SK-N-SH (cell line): Measurements from ENCODE around the gene FZD4. TPM values are rescaled to one million over a fixed set of nuclear protein-coding genes. Genes with fewer than 3 reads are reported as not detected.

Experiments used
- CTCF ChIA-PET: fragments of 300-600, 350-600 bp; formaldehyde crosslinking; extraction: SDS; loops from one replicate; lab custom pipeline; 2021; lab: Yijun Ruan, JAX
- POLR2A ChIA-PET: fragments of 350-600 bp; sonication (Branson Sonifier 250); formaldehyde crosslinking; extraction: SDS; loops from one replicate; lab custom pipeline; 2020; ENCODE audit warnings: antibody characterized with exemption, inconsistent platforms; lab: Yijun Ruan, JAX
- DNase-seq: peaks from one replicate; pipeline ENCODE4 v3.0.0; 2012
- H2AFZ ChIP-seq: fragments of 200-600 bp; sonication (generic); 2 replicates; pipeline ENCODE4 v1.8.1; 2016; ENCODE audit warnings: antibody characterized with exemption, mild to moderate bottlenecking, low read depth
- H3F3A ChIP-seq: fragments of 200-600 bp; sonication (generic); replicated peaks from 2 replicates; pipeline ENCODE3; 2016; ENCODE audit warnings: antibody characterized with exemption, mild to moderate bottlenecking; ENCODE audit not compliant: insufficient read depth
- H3K27ac ChIP-seq, 2 experiments: fragments of 200-500 bp in 1 of 2; fragments of 200-600 bp in 1 of 2; sonication (Bioruptor generic) in 1 of 2; sonication (generic), shearing (Covaris generic) in 1 of 2; 2 replicates each; pipeline versions ENCODE4 v1.5.1 to v1.6.1; 2014 to 2016; ENCODE audit warnings: low read depth in 2 of 2, inconsistent platforms in 1 of 2, low read length in 1 of 2, mild to moderate bottlenecking in 1 of 2, mixed read lengths in 1 of 2
- H3K27me3 ChIP-seq: fragments of 200-600 bp; sonication (generic), shearing (Covaris generic); 2 replicates; pipeline ENCODE4 v1.6.1; 2016; ENCODE audit warnings: mixed run types; ENCODE audit not compliant: insufficient read depth
- H3K36me3 ChIP-seq, 2 experiments: fragments of 200-500 bp in 1 of 2; fragments of 200-600 bp in 1 of 2; sonication (Bioruptor generic) in 1 of 2; sonication (generic) in 1 of 2; replicated peaks in 1 of 2; 2 replicates each; pipeline versions ENCODE3 to v1.5.1; 2014 to 2016; ENCODE audit warnings: low read length in 1 of 2, mild to moderate bottlenecking in 1 of 2; ENCODE audit not compliant: insufficient read depth in 2 of 2, control insufficient read depth in 1 of 2
- H3K4me1 ChIP-seq, 2 experiments: fragments of 200-500 bp in 1 of 2; fragments of 200-600 bp in 1 of 2; sonication (Bioruptor generic) in 1 of 2; sonication (generic), shearing (Covaris generic) in 1 of 2; 2 replicates each; pipeline versions ENCODE4 v1.5.1 to v1.6.1; 2014 to 2016; ENCODE audit warnings: low read depth in 1 of 2, low read length in 1 of 2, mixed run types in 1 of 2; ENCODE audit not compliant: insufficient read depth in 2 of 2, control insufficient read depth in 1 of 2
- H3K4me2 ChIP-seq: fragments of 200-600 bp; sonication (generic), shearing (Covaris generic); 2 replicates; pipeline ENCODE4 v1.6.1; 2017; ENCODE audit warnings: mixed run types
- H3K4me3 ChIP-seq, 2 experiments: fragments of 200-500 bp in 1 of 2; fragments of 200-600 bp in 1 of 2; sonication (Bioruptor generic) in 1 of 2; sonication (generic), shearing (Covaris generic) in 1 of 2; 2 replicates each; pipeline versions ENCODE4 v1.5.1 to v1.8.1; 2014 to 2016; ENCODE audit warnings: low read depth in 2 of 2, inconsistent platforms in 1 of 2, low read length in 1 of 2, mild to moderate bottlenecking in 1 of 2, mixed read lengths in 1 of 2, moderate library complexity in 1 of 2
- H3K79me2 ChIP-seq: fragments of 200-600 bp; sonication (generic); 2 replicates; pipeline ENCODE4 v1.8.1; 2017; ENCODE audit warnings: mild to moderate bottlenecking; ENCODE audit not compliant: insufficient read depth
- H3K9ac ChIP-seq: fragments of 200-600 bp; sonication (generic); 2 replicates; pipeline ENCODE4 v1.6.1; 2017; ENCODE audit warnings: mixed run types
- H3K9me2 ChIP-seq: fragments of 200-600 bp; sonication (generic); 2 replicates; pipeline ENCODE4 v1.6.1; 2017; ENCODE audit warnings: mixed run types
- H3K9me3 ChIP-seq: fragments of 200-600 bp; sonication (generic); 2 replicates; pipeline ENCODE4 v1.6.1; 2017; ENCODE audit warnings: mixed run types, mild to moderate bottlenecking, moderate library complexity
- H4K20me1 ChIP-seq: fragments of 200-600 bp; sonication (generic); 2 replicates; pipeline ENCODE4 v1.6.1; 2017; ENCODE audit warnings: mild to moderate bottlenecking, mixed run types; ENCODE audit not compliant: insufficient read depth
- CTCF ChIP-seq: fragments of 200-600 bp; sonication (generic); IDR thresholded peaks from 2 replicates; pipeline ENCODE4 v1.6.1; 2017; ENCODE audit warnings: antibody characterized with exemption, mild to moderate bottlenecking, moderate library complexity
- EZH2phosphoT487 ChIP-seq: fragments of 200-600 bp; sonication (generic); IDR thresholded peaks from 2 replicates; pipeline ENCODE4 v1.6.1; 2017; ENCODE audit warnings: low read depth, mixed run types, mild to moderate bottlenecking, antibody characterized with exemption, moderate library complexity, borderline replicate concordance
- GABPA ChIP-seq: IDR thresholded peaks from 2 replicates; pipeline ENCODE4 v1.4.0; 2012; ENCODE audit warnings: low read depth, mild to moderate bottlenecking
- NRF1 ChIP-seq: IDR thresholded peaks from 2 replicates; pipeline ENCODE4 v1.6.1; 2012; ENCODE audit warnings: low read depth, mild to moderate bottlenecking, low read length
- RAD21 ChIP-seq: IDR thresholded peaks from 2 replicates; pipeline ENCODE4 v1.6.1; 2012; ENCODE audit warnings: mild to moderate bottlenecking, low read length
- SMC3 ChIP-seq: IDR thresholded peaks from 2 replicates; pipeline ENCODE4 v1.6.1; 2012; ENCODE audit warnings: low read depth, low read length, improper control_type of control experiment
- TEAD4 ChIP-seq: IDR thresholded peaks from 2 replicates; pipeline ENCODE4 v1.4.0; 2012; ENCODE audit warnings: mild to moderate bottlenecking, borderline replicate concordance; ENCODE audit not compliant: insufficient read depth
- USF1 ChIP-seq: IDR thresholded peaks from 2 replicates; pipeline ENCODE4 v1.4.0; 2012; ENCODE audit warnings: low read depth, borderline replicate concordance
- WGBS: methylation state at CpG from one replicate; pipeline ENCODE4 v1.1.6; 2017; ENCODE audit warnings: low lambda C conversion rate; 5-methylcytosine and 5-hydroxymethylcytosine counted together
- polyA plus RNA-seq, 3 experiments: library from polyadenylated mRNA; depleted of rRNA; stranded (reverse); fragments of >200 nt; gene quantifications; 2 replicates each; pipeline ENCODE4 v1.2.3, GENCODE V29; 2012
- TF ChIP-seq, protein P1 (sequence below): IDR thresholded peaks from 2 replicates; pipeline ENCODE4 v1.6.1; 2012; ENCODE audit warnings: mild to moderate bottlenecking, low read depth, low read length, moderate library complexity
- TF ChIP-seq, protein P2 (sequence below): IDR thresholded peaks from 2 replicates; pipeline ENCODE4 v1.4.0; 2012; ENCODE audit warnings: low read depth
- TF ChIP-seq, protein P3 (sequence below): fragments of 150-350 bp; IDR thresholded peaks from 2 replicates; pipeline ENCODE4 v1.6.1; 2017; ENCODE audit warnings: antibody characterized with exemption, low read length, low read depth, borderline replicate concordance

Gene FZD4
- polyA plus RNA-seq, 1 of the 3 experiments (the other 2 are of a cell fraction) = 0.72 TPM

GRCh38 chr11:86919557-86920210 is 35.5 kb downstream of the FZD4 start:
- Histone ChIP-seq H3K36me3 (peaks cover 2 to 12% of the 10 kb centered on the region in 2 experiments), H3K27ac (peak overlapping the region in 1 of 2 experiments; percentile 96; a peak in 2 of 4 replicates), H3K79me2 (peaks cover 18% of the 10 kb centered on the region; the same call in 1 of the 2 replicates), H3K9me2 (no peaks in the 10 kb centered on the region), H3K9ac (peak overlapping the region; percentile 10; the same call in 1 of the 2 replicates), H3K4me3 (no peak overlapping the region), H3K4me2 (peak overlapping the region; percentile 29; the same call in 1 of the 2 replicates), H3F3A (peaks cover 41% of the 10 kb centered on the region), H4K20me1 (no peaks in the 10 kb centered on the region), H3K4me1 (peaks cover 2 to 40% of the 10 kb centered on the region in 2 experiments; a peak in 3 of 4 replicates), H3K9me3 (no peaks in the 10 kb centered on the region), H3K27me3 (no peaks in the 10 kb centered on the region), H2AFZ (peak overlapping the region; percentile 9; the same call in 1 of the 2 replicates)
- DNase-seq = peak; percentile 56
- CTCF ChIA-PET = interaction anchor here (0.7 to 6.2 kb wide), 8 partner anchors 9 to 68 kb away, joined by 3 to 123 read pairs (median 5); no protein-coding TSS in a partner anchor
- 63% methylated on average over 7 of the region's 7 CpGs for WGBS
- TF ChIP-seq, protein P1, sequence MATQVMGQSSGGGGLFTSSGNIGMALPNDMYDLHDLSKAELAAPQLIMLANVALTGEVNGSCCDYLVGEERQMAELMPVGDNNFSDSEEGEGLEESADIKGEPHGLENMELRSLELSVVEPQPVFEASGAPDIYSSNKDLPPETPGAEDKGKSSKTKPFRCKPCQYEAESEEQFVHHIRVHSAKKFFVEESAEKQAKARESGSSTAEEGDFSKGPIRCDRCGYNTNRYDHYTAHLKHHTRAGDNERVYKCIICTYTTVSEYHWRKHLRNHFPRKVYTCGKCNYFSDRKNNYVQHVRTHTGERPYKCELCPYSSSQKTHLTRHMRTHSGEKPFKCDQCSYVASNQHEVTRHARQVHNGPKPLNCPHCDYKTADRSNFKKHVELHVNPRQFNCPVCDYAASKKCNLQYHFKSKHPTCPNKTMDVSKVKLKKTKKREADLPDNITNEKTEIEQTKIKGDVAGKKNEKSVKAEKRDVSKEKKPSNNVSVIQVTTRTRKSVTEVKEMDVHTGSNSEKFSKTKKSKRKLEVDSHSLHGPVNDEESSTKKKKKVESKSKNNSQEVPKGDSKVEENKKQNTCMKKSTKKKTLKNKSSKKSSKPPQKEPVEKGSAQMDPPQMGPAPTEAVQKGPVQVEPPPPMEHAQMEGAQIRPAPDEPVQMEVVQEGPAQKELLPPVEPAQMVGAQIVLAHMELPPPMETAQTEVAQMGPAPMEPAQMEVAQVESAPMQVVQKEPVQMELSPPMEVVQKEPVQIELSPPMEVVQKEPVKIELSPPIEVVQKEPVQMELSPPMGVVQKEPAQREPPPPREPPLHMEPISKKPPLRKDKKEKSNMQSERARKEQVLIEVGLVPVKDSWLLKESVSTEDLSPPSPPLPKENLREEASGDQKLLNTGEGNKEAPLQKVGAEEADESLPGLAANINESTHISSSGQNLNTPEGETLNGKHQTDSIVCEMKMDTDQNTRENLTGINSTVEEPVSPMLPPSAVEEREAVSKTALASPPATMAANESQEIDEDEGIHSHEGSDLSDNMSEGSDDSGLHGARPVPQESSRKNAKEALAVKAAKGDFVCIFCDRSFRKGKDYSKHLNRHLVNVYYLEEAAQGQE = no peak
- TF ChIP-seq, protein P2, sequence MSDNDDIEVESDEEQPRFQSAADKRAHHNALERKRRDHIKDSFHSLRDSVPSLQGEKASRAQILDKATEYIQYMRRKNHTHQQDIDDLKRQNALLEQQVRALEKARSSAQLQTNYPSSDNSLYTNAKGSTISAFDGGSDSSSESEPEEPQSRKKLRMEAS = no peak
- peak; percentile 76 for TF ChIP-seq CTCF
- peak; percentile 79 for TF ChIP-seq SMC3
- TF ChIP-seq NRF1 = no peak
- TF ChIP-seq RAD21 = peak; percentile 86
- TF ChIP-seq USF1 = no peak
- TF ChIP-seq, protein P3, sequence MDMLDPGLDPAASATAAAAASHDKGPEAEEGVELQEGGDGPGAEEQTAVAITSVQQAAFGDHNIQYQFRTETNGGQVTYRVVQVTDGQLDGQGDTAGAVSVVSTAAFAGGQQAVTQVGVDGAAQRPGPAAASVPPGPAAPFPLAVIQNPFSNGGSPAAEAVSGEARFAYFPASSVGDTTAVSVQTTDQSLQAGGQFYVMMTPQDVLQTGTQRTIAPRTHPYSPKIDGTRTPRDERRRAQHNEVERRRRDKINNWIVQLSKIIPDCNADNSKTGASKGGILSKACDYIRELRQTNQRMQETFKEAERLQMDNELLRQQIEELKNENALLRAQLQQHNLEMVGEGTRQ = no peak
- TF ChIP-seq TEAD4 = no peak
- no peak for TF ChIP-seq GABPA
- no peak for TF ChIP-seq EZH2phosphoT487
- POLR2A ChIA-PET = no interaction called here
